Cardiac fibroblast (primary cell): ENCODE results near the gene ATP10B.
A peak's percentile ranks its signal among the peaks of the same experiment; 100 is the strongest.

Source experiments
- DNase-seq, 2 donors: peaks; one replicate each; pipeline versions ENCODE4 v3.0.0 to v3.0.0-alpha.2; 2010; ENCODE audit warnings: low read depth in 2 of 2
- H3K4me3 ChIP-seq, 2 donors: replicated peaks in 1 of 2; 1 replicate in 1 of 2; 2 replicates in 1 of 2; pipeline ENCODE4 v1.5.1; 2011; ENCODE audit warnings: low read depth in 2 of 2, low read length in 2 of 2, mild to moderate bottlenecking in 2 of 2, moderate library complexity in 1 of 2
- TF ChIP-seq, protein P1 (sequence below): IDR thresholded peaks from one replicate; pipeline ENCODE4 v1.5.1; 2011; ENCODE audit warnings: low read depth, mild to moderate bottlenecking, low read length, inconsistent platforms

Gene ATP10B

DNA sequence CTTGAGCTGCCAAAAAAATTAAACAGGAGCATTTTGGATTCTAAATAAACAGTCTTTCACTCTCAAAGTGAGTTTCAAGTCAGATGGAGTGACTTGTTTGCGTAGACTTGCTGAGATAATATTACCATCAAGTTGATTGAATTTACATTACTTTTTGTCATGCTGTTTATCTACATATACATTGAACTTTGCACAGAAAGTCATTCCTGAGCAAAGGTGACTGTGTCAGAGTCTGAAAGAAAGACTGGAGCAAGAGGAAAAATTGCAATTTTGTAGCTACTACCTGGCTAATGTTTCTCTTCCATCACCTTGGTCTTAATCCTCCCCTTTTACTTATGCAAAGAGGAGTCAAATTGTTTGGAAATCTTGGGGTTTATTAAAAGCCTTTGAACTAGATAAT is 251.0 kb downstream of the ATP10B start:
- TF ChIP-seq, protein P1, sequence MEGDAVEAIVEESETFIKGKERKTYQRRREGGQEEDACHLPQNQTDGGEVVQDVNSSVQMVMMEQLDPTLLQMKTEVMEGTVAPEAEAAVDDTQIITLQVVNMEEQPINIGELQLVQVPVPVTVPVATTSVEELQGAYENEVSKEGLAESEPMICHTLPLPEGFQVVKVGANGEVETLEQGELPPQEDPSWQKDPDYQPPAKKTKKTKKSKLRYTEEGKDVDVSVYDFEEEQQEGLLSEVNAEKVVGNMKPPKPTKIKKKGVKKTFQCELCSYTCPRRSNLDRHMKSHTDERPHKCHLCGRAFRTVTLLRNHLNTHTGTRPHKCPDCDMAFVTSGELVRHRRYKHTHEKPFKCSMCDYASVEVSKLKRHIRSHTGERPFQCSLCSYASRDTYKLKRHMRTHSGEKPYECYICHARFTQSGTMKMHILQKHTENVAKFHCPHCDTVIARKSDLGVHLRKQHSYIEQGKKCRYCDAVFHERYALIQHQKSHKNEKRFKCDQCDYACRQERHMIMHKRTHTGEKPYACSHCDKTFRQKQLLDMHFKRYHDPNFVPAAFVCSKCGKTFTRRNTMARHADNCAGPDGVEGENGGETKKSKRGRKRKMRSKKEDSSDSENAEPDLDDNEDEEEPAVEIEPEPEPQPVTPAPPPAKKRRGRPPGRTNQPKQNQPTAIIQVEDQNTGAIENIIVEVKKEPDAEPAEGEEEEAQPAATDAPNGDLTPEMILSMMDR = no peak
- no peak for DNase-seq
- no peak overlapping the region for H3K4me3 ChIP-seq

DNA sequence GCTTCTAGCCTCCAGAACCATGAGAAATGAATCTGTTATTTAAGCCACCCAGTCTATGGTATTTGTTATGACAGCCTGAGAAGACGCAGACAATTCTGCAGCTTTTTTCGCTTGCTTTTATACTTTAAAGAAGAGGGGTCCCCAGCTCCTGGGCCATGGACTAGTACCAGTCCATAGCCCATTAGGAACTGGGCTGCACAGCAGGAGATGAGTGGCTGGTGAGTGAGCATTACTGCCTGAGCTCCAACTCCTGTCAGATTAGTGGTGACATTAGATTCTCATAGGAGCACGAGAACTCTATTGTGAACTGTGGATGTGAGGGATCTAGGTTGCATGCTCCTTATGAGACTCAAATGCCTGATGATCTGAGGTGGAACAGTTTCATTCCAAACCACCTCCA is 278.7 kb downstream of the ATP10B start:
- H3K4me3 ChIP-seq = no peak overlapping the region
- no peak for DNase-seq
- TF ChIP-seq, protein P1 = no peak

DNA sequence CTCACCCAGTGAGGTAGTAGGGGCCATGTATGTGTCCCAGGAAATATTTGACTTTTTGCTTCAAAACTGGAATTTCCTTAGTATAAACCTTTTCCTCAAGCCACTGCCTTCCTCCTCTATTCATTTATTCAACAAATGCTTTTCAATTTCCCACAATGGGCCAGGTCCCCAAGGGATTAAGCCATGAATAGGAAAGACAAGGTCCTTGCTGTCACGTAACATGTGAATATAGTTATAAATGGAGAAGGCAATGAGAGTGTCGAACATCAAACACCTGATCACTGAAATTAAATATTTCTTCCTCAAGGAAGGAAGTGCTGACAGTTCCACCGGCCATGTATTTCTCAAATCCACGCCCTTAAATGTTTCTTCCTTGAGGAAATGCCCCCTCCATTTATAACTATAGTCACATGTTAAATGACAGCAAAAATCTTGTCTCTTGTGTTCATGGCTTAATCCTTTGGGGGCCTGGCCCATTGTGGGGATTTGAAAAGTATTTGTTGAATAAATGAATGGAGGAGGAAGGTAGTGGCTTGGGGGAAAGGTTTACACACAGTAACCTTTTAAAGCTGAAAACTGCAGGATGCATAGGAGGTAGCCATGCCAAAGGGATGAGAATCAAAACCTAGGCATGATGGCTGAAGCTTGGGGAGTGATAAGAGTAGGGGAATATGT is 284.8 kb downstream of the ATP10B start:
- no peak for DNase-seq

DNA sequence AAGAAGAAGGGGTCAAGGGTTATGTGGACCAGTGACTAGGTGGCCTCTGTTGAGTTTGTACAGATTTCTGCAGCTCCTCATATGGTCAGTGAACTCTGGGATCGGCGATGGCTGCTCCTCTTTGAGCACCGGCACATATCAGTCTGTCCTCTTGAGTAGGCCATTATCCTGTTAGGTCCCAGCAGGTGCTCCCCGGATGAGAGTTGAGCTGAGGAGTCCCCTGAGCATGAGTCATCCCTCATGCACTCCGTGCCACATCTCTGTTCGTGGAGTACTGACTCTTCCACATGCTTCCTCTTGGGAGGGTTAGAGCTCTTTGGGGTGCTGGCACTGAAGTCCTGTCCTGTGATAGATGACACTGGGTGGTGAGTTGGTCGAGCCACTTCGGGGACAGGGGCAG is 286.6 kb downstream of the ATP10B start:
- TF ChIP-seq, protein P1 = no peak
- H3K4me3 ChIP-seq = no peak overlapping the region
- no peak for DNase-seq

More for the DNA sequence above, 284.8 kb downstream of the ATP10B start:
- TF ChIP-seq, protein P1 = no peak
- no peak overlapping the region for H3K4me3 ChIP-seq

DNA sequence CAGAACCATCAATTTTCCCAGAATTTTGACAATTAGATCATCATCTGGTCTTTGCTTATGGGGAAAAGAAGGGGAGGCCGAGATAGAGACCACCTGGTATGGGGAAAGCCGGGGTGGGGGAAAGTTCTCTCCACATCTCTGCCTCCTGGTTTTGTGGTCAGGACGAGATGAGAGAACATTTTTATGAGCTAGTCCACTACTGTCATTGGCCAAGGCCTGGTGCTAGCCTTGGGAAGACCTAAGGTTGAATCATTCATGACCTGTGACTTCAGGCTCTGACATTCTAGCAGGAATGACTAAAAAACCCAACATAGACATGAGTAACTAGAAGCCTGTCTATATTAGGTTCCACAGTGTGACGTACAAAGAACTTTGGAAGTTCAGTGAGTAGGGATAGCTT is 295.2 kb downstream of the ATP10B start:
- TF ChIP-seq, protein P1 = no peak
- no peak overlapping the region for H3K4me3 ChIP-seq
- DNase-seq = peak in 1 of 2 donors; percentile 58

DNA sequence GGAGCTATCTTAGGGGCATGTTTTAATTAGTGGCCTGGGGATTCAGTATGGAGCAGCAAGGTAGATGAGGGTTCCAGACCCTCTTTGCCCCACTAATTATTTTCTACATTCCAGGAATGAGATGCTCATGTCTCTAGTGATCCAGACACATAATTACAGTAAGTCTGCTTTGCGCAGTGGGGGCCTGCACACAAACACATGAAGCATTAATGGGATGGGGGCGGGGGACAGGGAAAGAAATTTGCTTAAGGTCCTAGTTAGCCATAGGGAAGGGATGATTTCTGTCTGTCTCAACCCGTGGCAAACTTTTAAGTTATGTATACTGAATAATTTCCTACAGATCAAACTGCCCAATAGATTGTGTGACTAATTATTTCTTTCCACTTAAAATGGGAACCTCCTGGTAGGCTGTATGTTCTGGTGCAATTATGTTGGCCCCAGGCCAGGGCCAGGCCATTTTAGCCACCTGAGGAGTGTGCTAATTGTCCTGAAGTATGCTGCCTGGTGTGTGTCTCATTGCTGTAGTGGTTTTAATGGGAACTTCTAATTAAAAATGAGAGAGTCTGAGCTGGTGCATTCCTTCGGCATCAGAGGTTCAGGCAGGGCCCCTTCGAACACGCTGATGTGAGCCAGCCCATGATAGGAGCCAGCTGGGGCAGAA is 295.9 kb downstream of the ATP10B start:
- no peak overlapping the region for H3K4me3 ChIP-seq
- TF ChIP-seq, protein P1 = no peak
- no peak for DNase-seq
